HepG2 (cell line): ENCODE data around the gene HELZ. TPM values are rescaled to one million over a fixed set of nuclear protein-coding genes. Genes with fewer than 3 reads are reported as not detected.
"Not testable (repeated sequence)": the region's sequence is repeated elsewhere in the genome, so short reads cannot be mapped to it uniquely, and the experiment has no call there.

Source experiments
- ATAC-seq: fragments of 200-7000 bp; cut with Tn5 transposase; 3 replicates; pipeline ENCODE4 v1.9.1; 2020; ENCODE audit warnings: mild to moderate bottlenecking, moderate library complexity
- BruUV-seq: library from RNA; stranded (reverse); fragments of 400-500 nt; replicated peaks from 2 replicates; lab custom pipeline; 2021; lab: Mats Ljungman, UMichigan
- CTCF ChIA-PET: fragments of 300-600 bp; formaldehyde crosslinking; extraction: SDS; loops from one replicate; lab custom pipeline; 2021; ENCODE audit warnings: low total read pairs, inconsistent platforms, low intra/inter-chr PET ratio; lab: Yijun Ruan, JAX
- POLR2A ChIA-PET: fragments of 350-600 bp; sonication (Branson Sonifier 250); formaldehyde crosslinking; loops from one replicate; lab custom pipeline; 2020; ENCODE audit warnings: antibody characterized with exemption, inconsistent platforms; lab: Yijun Ruan, JAX
- DNase-seq: peaks from one replicate; pipeline ENCODE4 v3.0.0-alpha.2; 2015; ENCODE audit warnings: low spot score
- FAIRE-seq: peaks from 3 replicates; lab custom pipeline; 2011; peaks lifted over from hg19 to GRCh38; lab: Jason Lieb, UNC
- H2AFZ ChIP-seq: one replicate; pipeline ENCODE4 v1.6.1; 2011; ENCODE audit warnings: low read length, inconsistent platforms
- H3K27ac ChIP-seq: fragments of 300-600 bp; 3 replicates; pipeline ENCODE4 v1.8.0; 2011; ENCODE audit warnings: mixed run types, mild to moderate bottlenecking, mixed read lengths, low read length, inconsistent platforms; ENCODE audit not compliant: insufficient read depth; ENCODE audit errors: extremely low read length
- H3K27me3 ChIP-seq, 2 experiments: fragments of 200-600 bp in 1 of 2; 2 replicates in 1 of 2; 3 replicates in 1 of 2; pipeline versions ENCODE4 v1.6.0 to v1.8.0; 2011; ENCODE audit warnings: low read length in 2 of 2, mild to moderate bottlenecking in 2 of 2, moderate library complexity in 2 of 2, inconsistent platforms in 1 of 2; ENCODE audit not compliant: insufficient read depth in 2 of 2, control insufficient read depth in 1 of 2
- H3K36me3 ChIP-seq, 2 experiments: fragments of 200-600 bp in 1 of 2; replicated peaks in 1 of 2; 2 replicates in 1 of 2; 3 replicates in 1 of 2; pipeline versions ENCODE4 v1.5.1 to v1.8.0; 2011; ENCODE audit warnings: low read length in 2 of 2, inconsistent platforms in 1 of 2; ENCODE audit not compliant: insufficient read depth in 2 of 2, control insufficient read depth in 1 of 2
- H3K4me1 ChIP-seq: 2 replicates; pipeline ENCODE4 v1.5.1; 2012; ENCODE audit warnings: low read length, inconsistent platforms; ENCODE audit not compliant: insufficient read depth
- H3K4me2 ChIP-seq: 2 replicates; pipeline ENCODE4 v1.6.0; 2011; ENCODE audit warnings: low read depth, low read length, inconsistent platforms
- H3K4me3 ChIP-seq, 3 experiments: fragments of 200-600 bp in 1 of 3; sonication (generic), shearing (Covaris generic) in 1 of 3; replicated peaks in 1 of 3; 2 replicates each; pipeline ENCODE4 v1.5.1; 2011 to 2016; ENCODE audit warnings: low read length in 3 of 3, inconsistent platforms in 2 of 3, low read depth in 2 of 3, mild to moderate bottlenecking in 2 of 3, control low read depth in 1 of 3, mixed read lengths in 1 of 3; ENCODE audit not compliant: insufficient read depth in 1 of 3
- H3K79me2 ChIP-seq: one replicate; pipeline ENCODE4 v1.6.1; 2011; ENCODE audit warnings: low read length, inconsistent platforms; ENCODE audit not compliant: insufficient read depth
- H3K9ac ChIP-seq: 2 replicates; pipeline ENCODE4 v1.6.0; 2011; ENCODE audit warnings: mild to moderate bottlenecking, low read depth, low read length, inconsistent platforms; ENCODE audit not compliant: insufficient read depth
- H3K9me3 ChIP-seq: 2 replicates; pipeline ENCODE4 v1.5.1; 2012; ENCODE audit warnings: mild to moderate bottlenecking, low read length
- H4K20me1 ChIP-seq: 2 replicates; pipeline ENCODE4 v1.6.0; 2011; ENCODE audit warnings: inconsistent platforms, mild to moderate bottlenecking, low read length, moderate library complexity; ENCODE audit not compliant: insufficient read depth
- CTCF ChIP-seq: sonication (generic); formaldehyde crosslinking; IDR thresholded peaks from 2 replicates; pipeline ENCODE4 v1.5.0; 2020; ENCODE audit warnings: mild to moderate bottlenecking, missing genetic modification reagents, moderate library complexity
- STAG1 ChIP-seq: sonication (generic); formaldehyde crosslinking; IDR thresholded peaks from 2 replicates; pipeline ENCODE4 v1.4.0; 2020; ENCODE audit warnings: missing genetic modification reagents
- ZNF382 ChIP-seq: sonication (generic); formaldehyde crosslinking; IDR thresholded peaks from 2 replicates; pipeline ENCODE4 v1.5.0; 2020; ENCODE audit warnings: missing genetic modification reagents, mild to moderate bottlenecking, borderline replicate concordance
- ZNF891 ChIP-seq: sonication (generic); formaldehyde crosslinking; IDR thresholded peaks from 2 replicates; pipeline ENCODE4 v1.5.0; 2020; ENCODE audit warnings: mild to moderate bottlenecking, missing genetic modification reagents
- WGBS: methylation state at CpG from one replicate; pipeline ENCODE4 v1.1.6; 2017; ENCODE audit warnings: low lambda C conversion rate; 5-methylcytosine and 5-hydroxymethylcytosine counted together
- in situ Hi-C: cut with HindIII; loops from 2 replicates; pipeline ENCODE4 v1.10.0; 2017; ENCODE audit warnings: low pct_unique_long_range_greater_than_20kb; ENCODE audit not compliant: extremely low pct_ligation_motif_present
- intact Hi-C: fragments of 100-400 bp; cut with micrococcal nuclease; formaldehyde crosslinking; loops from one replicate; pipeline ENCODE4 v1.10.0; 2022; ENCODE audit not compliant: unreplicated experiment
- polyA plus RNA-seq, 8 experiments: library from polyadenylated mRNA; depleted of rRNA in 3 of 8; stranded (reverse) in 7 of 8; unstranded in 1 of 8; fragments of >200 nt; fragmentation: Illumina TruSeq in 4 of 8; extraction: Trizol in 4 of 8; gene quantifications; 2 replicates each; pipeline versions ENCODE4 v1.2.1 to v1.2.3, GENCODE V29; 2011 to 2016; ENCODE audit warnings: low read depth in 4 of 8, missing spikeins in 1 of 8, mixed read lengths in 1 of 8; ENCODE audit not compliant: insufficient read depth in 1 of 8
- total RNA-seq, 5 experiments: library from RNA; depleted of rRNA; stranded (reverse); fragments of >200 nt; fragmentation: Illumina TruSeq; extraction: Trizol; gene quantifications; 2 replicates each; pipeline ENCODE4 v1.2.3, GENCODE V29; 2016; ENCODE audit warnings: low read depth in 1 of 5

HELZ gene
- total and polyA plus RNA-seq, 2 of the 13 experiments (the other 11 are each of a cell fraction or from before 2014, with no cell fraction given): 35.3 to 52.4 TPM

DNA sequence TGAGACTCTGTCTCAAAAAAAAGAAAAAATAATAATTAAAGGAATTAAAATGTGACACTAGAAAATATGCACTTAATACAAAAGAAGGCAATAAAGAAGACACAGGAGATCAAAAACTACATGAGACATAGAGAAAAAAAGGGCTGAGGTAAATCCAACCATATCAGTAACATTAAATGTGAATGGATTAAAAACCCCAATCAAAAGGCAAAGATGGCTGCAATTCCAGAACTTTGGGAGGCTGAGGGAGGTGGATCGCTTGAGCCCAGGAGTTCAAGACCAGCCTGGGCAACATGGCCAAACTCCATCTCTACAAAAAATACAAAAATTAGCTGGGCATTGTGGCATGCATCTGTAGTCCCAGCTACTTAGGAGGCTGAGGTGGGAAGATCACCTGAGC lies 103.0 kb downstream of the HELZ start:
- H3K4me1 ChIP-seq, H2AFZ ChIP-seq, in situ Hi-C loops, H3K9me3 ChIP-seq, intact Hi-C loops, DNase-seq, BruUV-seq, ATAC-seq, H4K20me1 ChIP-seq, H3K79me2 ChIP-seq, POLR2A ChIA-PET, H3K4me3 ChIP-seq, H3K27me3 ChIP-seq, H3K4me2 ChIP-seq, FAIRE-seq, CTCF ChIA-PET, H3K9ac ChIP-seq, H3K27ac ChIP-seq: not testable (repeated sequence)
- 96% methylated on average over 1 of the region's 1 CpG for WGBS
- H3K36me3 ChIP-seq: peaks cover 25 to 73% of the 10 kb centered on the region in 2 experiments

DNA sequence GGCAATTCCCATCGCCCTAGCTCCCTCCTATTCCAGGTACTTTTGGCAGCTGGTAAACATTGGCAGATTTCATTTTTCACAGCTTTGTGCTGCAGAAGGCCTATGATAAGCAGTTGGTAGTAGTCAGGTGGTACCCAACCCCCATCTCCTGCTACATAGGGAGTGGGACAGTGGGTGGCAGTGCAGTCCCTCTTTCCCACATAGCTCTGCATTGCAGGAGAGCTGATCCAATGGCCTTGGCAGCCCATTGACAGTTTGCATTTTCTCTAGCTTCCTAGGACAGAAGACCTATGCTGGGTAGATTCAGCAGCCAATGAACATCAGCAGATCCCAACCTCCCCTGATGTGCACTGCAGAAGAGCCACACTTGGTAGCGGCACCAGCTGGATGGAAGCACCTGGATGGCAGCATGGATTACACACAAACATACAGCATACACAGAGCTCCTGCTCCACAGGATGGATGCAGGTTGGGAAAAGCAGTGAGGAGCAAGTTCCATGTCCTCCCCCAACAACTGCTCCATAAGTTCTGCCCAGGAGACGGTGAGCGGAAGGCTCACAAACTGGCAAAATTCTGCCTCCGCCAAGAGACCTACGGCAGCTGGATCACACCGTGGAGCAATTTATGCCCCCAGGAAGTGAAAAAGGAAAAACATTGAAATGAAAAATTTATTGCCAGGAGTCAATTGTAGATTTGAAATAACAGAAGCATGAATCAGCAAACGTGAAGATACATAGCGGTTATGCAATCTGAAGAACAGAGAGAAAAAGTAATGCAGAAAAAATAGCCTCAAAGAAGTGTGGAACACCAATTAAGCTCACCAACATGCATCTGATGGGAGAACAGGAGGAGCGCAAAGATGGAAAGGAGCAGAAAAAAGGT lies 105.0 kb downstream of the HELZ start:
- Histone ChIP-seq H3K36me3 (peaks cover 25 to 75% of the 10 kb centered on the region in 2 experiments), H3K4me1 (no peaks in the 10 kb centered on the region), H3K9me3 (no peaks in the 10 kb centered on the region), H4K20me1 (peaks cover 4% of the 10 kb centered on the region; the same call in 1 of the 2 replicates), H3K27me3 (no peaks in the 10 kb centered on the region), H3K4me3 (no peak overlapping the region), H3K79me2 (no peaks in the 10 kb centered on the region), H2AFZ (no peak overlapping the region), H3K9ac (no peak overlapping the region), H3K27ac (no peak overlapping the region), H3K4me2 (no peak overlapping the region)
- intact Hi-C loops (no loop called here), in situ Hi-C loops (no loop called here)
- TF ChIP-seq ZNF382 (CRISPR knock-in tag) (no peak), STAG1 (peak; percentile 60), ZNF891 (CRISPR knock-in tag) (0 out of 2 replicates have a peak, but pooled peaks have one; percentile 41), CTCF (CRISPR knock-in tag) (peak; percentile 46)
- CTCF ChIA-PET: no interaction called here
- DNase-seq (peak; percentile 19), ATAC-seq (peak; percentile 83), FAIRE-seq (no peak)
- POLR2A ChIA-PET: no interaction called here
- BruUV-seq: no TSS peak
- 95% methylated on average over 10 of the region's 10 CpGs for WGBS
